Liver (tissue), 3 donors: Measurements from ENCODE around the gene TGFBI.

Source experiments
- EGR1 ChIP-seq, 2 donors: IDR thresholded peaks; 2 replicates each; pipeline ENCODE4 v1.6.1; 2016 to 2018; ENCODE audit warnings: antibody characterized with exemption in 2 of 2, low read depth in 2 of 2
- JUND ChIP-seq, 2 donors: IDR thresholded peaks; 2 replicates each; pipeline ENCODE4 v1.6.1; 2016; ENCODE audit warnings: antibody characterized with exemption in 2 of 2
- TAF1 ChIP-seq: conservative IDR thresholded peaks from 2 replicates; pipeline ENCODE4 v1.6.1; 2016; ENCODE audit warnings: antibody characterized with exemption, mild to moderate bottlenecking
- YY1 ChIP-seq: IDR thresholded peaks from 2 replicates; pipeline ENCODE4 v1.6.1; 2016; ENCODE audit warnings: antibody characterized with exemption, mild to moderate bottlenecking
- TF ChIP-seq, protein P1 (sequence below): fragments of 150-350 bp; IDR thresholded peaks from 2 replicates; pipeline ENCODE4 v1.5.1; 2017; ENCODE audit warnings: improper control_type of control experiment, low read depth, low read length; ENCODE audit not compliant: missing input control
- TF ChIP-seq, protein P2 (sequence below): IDR thresholded peaks from 2 replicates; pipeline ENCODE4 v1.6.1; 2016; ENCODE audit warnings: antibody characterized with exemption
- TF ChIP-seq, protein P3 (sequence below): IDR thresholded peaks from 2 replicates; pipeline ENCODE4 v1.6.1; 2016; ENCODE audit warnings: antibody characterized with exemption, mild to moderate bottlenecking
- TF ChIP-seq, protein P4 (sequence below): IDR thresholded peaks from 2 replicates; pipeline ENCODE4 v1.6.1; 2016; ENCODE audit warnings: antibody characterized with exemption
- donor health status: healthy.
- donor health status: healthy.

DNA sequence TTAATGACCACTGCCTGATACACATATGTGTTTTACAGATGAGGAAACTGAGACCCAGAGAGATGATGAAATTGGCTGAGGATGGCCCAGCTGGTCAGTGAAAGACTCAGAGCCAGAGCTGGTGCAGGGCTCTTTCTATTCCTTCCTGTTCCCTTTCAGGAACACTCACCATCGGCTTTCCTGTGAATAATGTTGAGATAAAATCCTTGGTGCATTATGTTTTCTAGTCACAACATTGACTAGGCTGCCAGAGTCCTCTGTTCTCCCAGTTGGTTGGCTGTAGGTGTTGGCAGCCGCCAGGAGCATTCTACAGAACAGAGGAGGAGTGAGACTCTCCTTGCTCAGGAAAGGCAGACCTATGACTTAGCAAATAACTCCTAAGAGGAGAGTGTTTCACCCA is 14.8 kb downstream of the TGFBI start:
- TF ChIP-seq, protein P1, sequence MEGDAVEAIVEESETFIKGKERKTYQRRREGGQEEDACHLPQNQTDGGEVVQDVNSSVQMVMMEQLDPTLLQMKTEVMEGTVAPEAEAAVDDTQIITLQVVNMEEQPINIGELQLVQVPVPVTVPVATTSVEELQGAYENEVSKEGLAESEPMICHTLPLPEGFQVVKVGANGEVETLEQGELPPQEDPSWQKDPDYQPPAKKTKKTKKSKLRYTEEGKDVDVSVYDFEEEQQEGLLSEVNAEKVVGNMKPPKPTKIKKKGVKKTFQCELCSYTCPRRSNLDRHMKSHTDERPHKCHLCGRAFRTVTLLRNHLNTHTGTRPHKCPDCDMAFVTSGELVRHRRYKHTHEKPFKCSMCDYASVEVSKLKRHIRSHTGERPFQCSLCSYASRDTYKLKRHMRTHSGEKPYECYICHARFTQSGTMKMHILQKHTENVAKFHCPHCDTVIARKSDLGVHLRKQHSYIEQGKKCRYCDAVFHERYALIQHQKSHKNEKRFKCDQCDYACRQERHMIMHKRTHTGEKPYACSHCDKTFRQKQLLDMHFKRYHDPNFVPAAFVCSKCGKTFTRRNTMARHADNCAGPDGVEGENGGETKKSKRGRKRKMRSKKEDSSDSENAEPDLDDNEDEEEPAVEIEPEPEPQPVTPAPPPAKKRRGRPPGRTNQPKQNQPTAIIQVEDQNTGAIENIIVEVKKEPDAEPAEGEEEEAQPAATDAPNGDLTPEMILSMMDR = no peak
- TF ChIP-seq, protein P2, sequence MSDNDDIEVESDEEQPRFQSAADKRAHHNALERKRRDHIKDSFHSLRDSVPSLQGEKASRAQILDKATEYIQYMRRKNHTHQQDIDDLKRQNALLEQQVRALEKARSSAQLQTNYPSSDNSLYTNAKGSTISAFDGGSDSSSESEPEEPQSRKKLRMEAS = no peak
- TF ChIP-seq, protein P3, sequence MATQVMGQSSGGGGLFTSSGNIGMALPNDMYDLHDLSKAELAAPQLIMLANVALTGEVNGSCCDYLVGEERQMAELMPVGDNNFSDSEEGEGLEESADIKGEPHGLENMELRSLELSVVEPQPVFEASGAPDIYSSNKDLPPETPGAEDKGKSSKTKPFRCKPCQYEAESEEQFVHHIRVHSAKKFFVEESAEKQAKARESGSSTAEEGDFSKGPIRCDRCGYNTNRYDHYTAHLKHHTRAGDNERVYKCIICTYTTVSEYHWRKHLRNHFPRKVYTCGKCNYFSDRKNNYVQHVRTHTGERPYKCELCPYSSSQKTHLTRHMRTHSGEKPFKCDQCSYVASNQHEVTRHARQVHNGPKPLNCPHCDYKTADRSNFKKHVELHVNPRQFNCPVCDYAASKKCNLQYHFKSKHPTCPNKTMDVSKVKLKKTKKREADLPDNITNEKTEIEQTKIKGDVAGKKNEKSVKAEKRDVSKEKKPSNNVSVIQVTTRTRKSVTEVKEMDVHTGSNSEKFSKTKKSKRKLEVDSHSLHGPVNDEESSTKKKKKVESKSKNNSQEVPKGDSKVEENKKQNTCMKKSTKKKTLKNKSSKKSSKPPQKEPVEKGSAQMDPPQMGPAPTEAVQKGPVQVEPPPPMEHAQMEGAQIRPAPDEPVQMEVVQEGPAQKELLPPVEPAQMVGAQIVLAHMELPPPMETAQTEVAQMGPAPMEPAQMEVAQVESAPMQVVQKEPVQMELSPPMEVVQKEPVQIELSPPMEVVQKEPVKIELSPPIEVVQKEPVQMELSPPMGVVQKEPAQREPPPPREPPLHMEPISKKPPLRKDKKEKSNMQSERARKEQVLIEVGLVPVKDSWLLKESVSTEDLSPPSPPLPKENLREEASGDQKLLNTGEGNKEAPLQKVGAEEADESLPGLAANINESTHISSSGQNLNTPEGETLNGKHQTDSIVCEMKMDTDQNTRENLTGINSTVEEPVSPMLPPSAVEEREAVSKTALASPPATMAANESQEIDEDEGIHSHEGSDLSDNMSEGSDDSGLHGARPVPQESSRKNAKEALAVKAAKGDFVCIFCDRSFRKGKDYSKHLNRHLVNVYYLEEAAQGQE = no peak
- TF ChIP-seq EGR1 (IDR thresholded peaks at IDR 0.05; ENCODE audit: low read depth in 2 of 2) (no peak), JUND (IDR thresholded peaks at IDR 0.05) (no peak), TAF1 (no peak), YY1 (no peak)
- TF ChIP-seq, protein P4, sequence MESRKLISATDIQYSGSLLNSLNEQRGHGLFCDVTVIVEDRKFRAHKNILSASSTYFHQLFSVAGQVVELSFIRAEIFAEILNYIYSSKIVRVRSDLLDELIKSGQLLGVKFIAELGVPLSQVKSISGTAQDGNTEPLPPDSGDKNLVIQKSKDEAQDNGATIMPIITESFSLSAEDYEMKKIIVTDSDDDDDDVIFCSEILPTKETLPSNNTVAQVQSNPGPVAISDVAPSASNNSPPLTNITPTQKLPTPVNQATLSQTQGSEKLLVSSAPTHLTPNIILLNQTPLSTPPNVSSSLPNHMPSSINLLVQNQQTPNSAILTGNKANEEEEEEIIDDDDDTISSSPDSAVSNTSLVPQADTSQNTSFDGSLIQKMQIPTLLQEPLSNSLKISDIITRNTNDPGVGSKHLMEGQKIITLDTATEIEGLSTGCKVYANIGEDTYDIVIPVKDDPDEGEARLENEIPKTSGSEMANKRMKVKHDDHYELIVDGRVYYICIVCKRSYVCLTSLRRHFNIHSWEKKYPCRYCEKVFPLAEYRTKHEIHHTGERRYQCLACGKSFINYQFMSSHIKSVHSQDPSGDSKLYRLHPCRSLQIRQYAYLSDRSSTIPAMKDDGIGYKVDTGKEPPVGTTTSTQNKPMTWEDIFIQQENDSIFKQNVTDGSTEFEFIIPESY = no peak
